HG03159 (cell line): ENCODE data around the gene RABEP2.
"Not testable (repeated sequence)": the region's sequence is repeated elsewhere in the genome, so short reads cannot be mapped to it uniquely, and the experiment has no call there.

Experiments used
- ATAC-seq: cut with Tn5 transposase; IDR thresholded peaks from one replicate; pipeline ENCODE4 v1.9.1; 2021; ENCODE audit warnings: mild to moderate bottlenecking, moderate library complexity; ENCODE audit not compliant: unreplicated experiment

The RABEP2 gene

DNA sequence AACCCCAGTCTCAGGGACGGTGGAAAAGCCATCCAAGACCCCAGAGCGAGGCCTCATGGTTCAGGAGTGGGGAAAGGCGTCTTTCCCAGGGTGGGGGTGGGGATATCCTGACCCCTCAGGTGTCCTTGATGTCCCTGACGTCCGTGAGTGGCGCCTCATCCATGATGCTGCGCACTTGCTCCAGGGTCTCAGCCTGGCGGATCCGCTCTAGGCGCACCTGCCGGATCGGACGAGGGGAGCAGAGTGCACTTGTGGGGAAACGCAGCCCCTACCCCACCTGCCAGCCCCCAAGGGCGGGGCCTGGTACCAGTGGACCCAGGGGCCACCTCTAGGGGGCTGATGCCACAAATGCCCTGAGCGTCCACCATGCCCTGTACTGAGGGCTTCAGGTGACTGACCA is 20.2 kb downstream of the RABEP2 start:
- ATAC-seq, result no peak

DNA sequence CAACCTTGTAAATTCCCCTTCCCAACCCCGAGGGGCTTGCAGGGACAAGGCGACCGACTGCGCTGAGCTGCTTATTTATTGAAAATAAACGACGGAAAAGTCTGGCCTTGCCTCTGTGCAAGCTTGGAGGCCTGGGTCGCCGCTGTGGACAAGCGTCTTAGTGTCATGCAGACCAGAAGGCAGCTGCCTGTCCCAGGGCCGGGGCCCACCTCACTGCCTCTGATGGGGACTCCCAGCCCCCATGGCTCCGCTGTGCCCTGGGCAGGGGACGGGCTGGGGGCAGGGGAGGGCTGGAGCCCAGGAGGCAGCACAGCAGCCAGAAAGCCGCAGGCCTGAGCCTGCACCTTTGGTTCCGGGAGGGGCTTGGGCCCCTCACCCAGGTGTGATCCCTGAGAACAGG is 20.7 kb downstream of the RABEP2 start:
- no peak for ATAC-seq

DNA sequence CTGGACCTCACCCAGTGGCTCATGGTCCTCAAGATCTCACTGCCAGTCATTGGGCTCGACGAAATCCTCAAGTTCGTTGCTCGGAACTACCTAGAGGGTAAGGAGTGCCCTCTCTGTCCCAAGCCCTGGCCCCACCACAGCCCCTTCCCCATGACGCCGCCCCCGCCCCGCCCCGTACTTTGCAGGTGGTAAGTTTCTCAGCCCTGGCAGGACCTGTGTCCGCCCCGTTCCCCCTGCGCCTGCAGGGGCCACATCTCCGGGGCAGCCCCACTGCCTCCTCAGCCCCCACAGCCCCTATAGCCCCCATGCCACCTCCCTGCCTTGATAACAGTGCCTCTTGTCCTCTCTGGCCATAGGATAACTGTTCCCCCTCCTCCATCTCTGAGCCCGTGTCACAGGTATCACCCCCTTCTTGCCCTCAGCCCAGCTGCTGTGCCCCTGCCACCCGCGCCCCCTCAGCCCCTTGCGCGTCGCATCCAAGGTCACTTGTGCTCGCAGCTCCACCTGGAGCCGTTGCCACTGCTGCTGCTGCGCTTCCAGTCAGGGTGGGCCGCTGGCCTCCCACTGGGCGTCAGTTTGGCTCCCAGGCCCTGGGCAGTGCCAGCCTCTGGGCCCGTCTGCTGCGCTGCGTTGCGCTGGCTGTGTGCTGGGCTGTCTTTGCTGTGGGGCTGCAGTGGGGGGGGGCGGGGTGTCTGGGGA is 21.5 kb downstream of the RABEP2 start:
- no peak for ATAC-seq

DNA sequence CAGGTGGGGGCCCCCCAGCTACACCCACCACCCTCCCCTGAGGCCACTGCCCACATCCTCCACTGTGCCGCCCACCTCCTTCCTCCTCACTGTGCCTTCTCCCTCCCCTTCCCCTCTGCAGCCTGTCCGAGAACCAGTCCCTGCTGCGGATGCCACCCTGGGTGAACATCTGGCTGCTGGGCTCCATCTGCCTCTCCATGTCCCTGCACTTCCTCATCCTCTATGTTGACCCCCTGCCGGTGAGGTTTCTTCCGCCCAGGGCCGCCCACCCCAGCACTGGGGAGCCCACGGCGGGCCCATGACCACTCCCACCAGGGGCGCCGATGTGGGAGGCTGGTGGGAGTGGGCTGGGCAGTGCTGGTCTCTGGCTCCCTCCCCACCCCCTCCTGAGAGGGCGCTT is 22.1 kb downstream of the RABEP2 start:
- no peak for ATAC-seq

GRCh38 chr16:28901862-28902261 is 23.2 kb downstream of the RABEP2 start:
- ATAC-seq, result no peak

GRCh38 chr16:28900601-28901000 is 24.4 kb downstream of the RABEP2 start:
- ATAC-seq, result no peak

DNA sequence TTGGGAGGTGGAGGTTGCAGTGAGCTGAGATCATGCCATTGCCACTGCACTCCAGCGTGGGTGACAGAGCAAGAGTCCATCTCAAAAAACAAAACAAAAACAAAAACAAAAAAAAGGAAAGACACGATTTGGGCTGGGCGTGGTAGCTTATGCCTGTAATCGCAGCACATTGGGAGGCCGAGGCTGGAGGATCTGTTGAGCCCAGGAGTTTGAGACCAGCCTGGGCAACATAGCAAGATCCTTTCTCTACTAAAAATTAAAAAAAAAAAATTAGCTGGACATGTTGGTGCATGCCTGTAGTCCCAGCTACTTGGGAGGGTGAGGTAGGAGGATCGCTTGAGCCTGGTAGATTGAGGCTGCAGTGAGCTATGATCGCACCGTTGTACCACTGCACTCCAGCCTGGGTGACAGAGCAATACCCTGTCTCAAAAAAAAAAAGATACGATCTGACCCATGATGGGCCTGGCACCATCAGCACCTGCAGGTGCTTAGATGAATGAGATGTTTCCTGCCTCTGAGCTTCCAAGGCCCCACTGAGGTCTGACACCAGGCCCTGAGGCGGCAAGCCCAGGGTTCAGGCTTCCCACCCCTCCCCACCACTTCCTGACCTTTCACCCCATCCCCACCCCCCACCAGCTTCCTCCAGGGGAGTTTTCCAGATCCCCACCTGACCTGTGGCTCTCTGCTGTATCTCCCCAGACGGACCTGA is 25.0 kb downstream of the RABEP2 start:
- no peak for ATAC-seq

GRCh38 chr16:28898942-28899341 is 26.1 kb downstream of the RABEP2 start:
- no peak for ATAC-seq

- no peak for ATAC-seq
Observed at GRCh38 chr16:28898266-28898665, 26.8 kb downstream of the RABEP2 start.

DNA sequence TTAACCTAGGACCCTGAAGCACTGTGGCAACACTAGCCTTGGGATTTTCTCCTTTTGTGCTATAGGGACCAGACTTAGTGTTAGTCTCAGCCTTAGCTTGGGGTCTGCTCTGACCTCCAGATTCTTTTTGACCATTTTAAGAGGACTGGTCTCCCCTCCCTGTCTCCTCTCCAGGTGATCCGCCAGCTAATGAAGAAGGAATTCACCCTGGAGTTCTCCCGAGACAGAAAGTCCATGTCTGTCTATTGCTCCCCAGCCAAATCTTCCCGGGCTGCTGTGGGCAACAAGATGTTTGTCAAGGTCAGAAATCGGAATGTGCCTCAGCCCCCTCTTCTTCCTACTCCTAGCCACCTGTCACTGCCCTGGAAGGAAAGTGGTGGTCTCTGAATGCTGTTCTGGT is 27.2 kb downstream of the RABEP2 start:
- no peak for ATAC-seq

DNA sequence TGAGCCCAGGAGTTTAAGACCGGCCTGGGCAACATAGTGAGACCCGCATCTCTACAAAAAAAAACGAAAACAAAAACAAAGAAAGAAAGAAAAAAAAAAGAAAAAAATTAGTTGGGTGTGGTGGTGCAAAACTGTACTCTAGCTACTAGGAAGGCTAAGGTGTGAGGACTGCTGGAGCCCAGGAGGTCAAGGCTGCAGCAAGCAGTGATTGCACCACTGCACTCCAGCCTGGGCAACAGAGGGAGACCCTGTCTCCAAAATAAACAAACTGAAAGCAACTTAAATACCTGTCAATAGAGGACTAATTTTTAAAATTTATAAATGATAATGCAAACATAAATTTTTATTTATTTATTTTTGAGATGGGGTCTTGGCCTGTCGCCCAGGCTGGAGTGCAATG is 29.4 kb downstream of the RABEP2 start:
- ATAC-seq, result no peak

GRCh38 chr16:28893291-28893690 is 31.7 kb downstream of the RABEP2 start:
- ATAC-seq, result no peak

DNA sequence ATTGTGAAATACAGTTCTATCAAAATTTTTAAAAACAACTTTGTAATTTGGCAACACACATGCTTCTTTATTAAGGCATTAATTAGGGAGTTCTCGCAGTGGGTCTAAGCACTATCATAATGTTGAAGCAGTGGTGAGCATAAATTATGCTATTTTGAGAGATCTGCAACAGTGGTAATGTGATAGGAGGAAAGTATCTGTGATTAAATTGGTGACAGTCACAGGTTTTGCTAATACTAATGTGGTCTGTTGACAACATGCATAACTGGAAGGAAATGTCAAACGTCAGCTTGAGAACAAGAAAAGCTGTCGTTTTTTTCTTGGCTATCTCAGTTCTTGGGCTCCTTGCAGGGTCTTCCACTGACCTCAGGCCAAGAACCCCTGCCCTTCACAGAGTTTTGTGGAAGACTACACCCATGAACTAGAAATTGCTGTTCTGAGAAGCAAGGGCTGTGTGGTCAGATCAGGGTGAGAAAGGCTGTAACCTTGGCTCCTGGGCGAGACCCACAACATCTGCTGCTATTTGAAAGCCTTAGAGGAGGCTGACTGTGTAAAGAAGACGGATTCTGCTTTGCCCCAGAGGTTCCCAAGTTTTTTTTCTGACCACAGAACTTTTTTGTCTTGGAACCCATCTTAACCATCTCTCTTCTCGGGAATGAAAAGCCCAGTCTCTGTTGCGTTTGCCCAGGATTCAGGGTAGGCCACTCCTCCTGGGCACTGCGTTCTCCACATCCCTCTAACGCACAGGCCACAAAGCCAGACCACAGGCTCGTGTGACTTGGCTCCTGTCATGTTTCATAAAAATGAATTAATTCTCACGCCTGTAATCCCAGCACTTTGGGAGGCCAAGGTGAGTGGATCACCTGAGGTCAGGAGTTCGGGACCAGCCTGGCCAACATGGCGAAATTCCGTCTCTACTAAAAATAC is 32.8 kb downstream of the RABEP2 start:
- ATAC-seq, result no peak

- not testable (repeated sequence) for ATAC-seq
Observed at GRCh38 chr16:28890355-28890754, 34.7 kb downstream of the RABEP2 start.

DNA sequence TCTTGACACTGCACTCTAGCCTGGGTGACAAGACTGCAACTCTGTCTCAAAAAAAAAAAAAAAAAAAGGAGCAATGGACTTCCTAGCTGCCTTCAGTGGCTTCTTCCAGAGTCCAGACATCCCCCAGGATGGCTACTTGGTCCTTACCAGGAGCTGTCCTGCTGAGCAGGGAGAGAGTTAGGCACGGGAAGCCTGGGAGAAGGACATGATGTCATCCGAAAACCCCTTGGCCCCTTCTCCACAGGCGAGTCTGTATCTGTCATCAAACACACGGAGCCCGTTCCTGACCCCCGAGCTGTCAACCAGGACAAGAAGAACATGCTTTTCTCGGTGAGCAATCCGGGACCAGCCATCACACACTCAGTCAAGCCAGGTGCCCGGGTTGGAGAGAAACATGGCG is 38.1 kb downstream of the RABEP2 start:
- no peak for ATAC-seq

DNA sequence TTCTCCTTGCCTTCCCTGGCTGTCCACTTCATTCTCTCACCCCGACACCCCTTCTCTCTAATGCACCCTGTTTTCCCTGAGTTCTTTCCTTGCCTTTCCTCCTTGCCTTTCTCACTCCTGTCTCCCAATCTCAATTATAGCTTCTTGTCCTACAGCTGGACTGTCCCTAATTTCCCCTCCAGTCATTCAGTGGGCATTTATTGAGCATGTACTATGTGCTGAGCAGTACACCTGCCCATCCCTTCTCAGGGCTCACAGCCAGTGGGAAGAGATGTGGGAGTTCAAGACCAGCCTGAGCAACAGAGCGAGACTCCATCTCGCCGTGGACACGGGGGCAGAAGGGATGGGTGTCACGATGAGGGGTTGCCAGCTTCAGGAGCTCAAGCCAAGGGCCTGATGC is 41.0 kb downstream of the RABEP2 start:
- no peak for ATAC-seq

DNA sequence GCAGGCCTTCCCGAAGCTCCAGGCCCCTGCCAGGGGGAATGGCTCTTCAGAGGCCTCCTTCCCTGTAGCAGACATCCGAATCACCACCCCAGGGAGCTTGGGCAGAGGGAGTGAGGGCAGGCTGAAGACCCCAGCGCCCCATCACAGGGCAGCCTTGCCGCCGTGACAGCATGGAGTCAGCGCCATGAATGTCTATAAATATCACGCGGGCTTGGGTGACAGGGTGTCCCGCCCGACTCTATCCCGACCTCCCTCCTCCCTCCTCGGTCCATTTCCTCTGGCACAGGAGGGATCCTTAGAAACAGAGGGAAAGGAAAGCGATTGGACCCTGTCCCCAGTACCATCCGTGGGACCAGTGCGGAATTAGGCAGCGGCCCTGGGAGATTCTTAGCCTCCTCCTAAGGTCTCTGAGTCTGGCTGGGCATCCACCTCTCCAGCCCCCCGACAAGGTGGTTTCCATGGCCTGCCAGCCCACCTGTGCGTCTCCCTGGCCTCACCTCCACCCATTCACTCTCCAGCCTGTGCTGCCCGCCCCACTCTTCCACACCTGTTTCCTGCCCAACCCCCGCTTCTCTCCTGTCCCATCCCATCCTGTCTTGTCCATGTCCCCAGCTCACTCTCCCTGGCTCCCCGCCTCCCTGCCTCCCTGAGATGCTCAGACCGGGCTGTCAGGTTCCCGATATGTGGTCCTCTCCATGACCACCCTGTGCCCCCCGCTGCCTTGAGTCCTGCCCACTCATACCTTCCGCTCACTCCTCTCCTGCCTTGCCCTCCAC is 41.6 kb downstream of the RABEP2 start:
- ATAC-seq, result no peak

DNA sequence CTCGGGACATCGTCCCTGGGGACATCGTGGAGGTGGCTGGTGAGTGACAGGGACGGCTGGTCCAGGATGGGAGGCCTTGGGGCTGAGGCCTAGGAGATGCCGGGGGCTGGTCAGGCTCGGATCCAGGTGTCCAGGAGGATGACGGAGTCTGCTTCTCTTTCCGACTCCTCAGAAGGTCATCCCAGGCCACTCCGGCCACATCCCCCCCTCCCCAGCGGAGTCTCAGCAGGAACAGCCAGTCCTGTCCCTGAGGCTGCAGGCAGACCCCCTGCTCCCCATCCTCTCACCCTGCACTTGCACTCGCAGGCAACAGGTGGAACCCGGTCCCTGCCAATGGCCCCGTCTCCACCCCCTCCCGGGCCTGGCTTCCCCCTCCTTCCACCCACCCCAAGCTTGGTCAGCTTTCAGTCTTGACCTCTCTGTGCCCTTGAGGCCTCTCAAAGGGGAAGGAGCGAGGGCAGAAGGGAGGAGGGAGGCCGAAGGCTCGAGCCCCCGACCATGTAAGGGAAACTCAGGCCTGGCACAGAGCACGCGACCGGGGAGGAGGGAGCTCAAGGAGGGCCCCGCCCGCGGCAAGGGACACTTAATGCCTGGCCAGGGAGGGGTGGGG is 42.4 kb downstream of the RABEP2 start:
- ATAC-seq, result no peak

GRCh38 chr16:28881565-28881964 is 43.5 kb downstream of the RABEP2 start:
- ATAC-seq, result not testable (repeated sequence)

GRCh38 chr16:28880955-28881354 is 44.1 kb downstream of the RABEP2 start:
- no peak for ATAC-seq

GRCh38 chr16:28880589-28880915 is 44.5 kb downstream of the RABEP2 start:
- ATAC-seq, result no peak
